ENCODE results near the gene FOXO1.

FOXO1 gene

DNA sequence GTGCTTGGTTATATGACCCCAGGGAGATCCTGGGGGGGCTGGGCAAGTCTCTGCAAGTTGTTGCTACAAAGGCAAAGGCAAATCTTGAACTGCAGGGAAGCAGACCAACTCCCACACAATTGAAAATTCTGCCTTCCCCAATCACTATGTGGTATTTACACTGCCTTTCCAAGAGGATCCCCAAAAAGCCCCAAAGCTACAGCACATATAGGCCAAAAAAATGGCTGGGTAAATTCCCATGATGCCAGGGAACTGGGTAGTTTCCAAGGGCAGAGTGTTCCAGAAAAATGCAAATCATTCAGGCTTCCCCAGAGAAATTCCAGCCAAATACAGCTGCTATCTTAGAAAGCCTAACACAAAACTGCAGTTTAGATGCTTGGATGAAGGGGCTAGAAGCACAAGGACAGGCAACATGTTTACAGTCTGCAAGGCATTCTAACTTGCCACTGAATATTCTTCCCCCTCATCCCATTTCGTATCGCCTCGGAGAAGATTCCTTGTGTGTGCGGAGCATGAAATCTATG is 6.2 kb downstream of the FOXO1 start:
- no peaks in the 10 kb centered on the region for H3K9me3 ChIP-seq (ENCODE audit: control insufficient read depth, insufficient read depth, low read length)
- H3F3A ChIP-seq (ENCODE audit: control insufficient read depth, insufficient read depth), result peaks cover 19% of the 10 kb centered on the region
- H3K27ac ChIP-seq (ENCODE audit: low read depth, low read length), result peak overlapping the region; percentile 31
- H3K9me2 ChIP-seq (replicated peaks; ENCODE audit: control insufficient read depth, low read length), result no peaks in the 10 kb centered on the region
- H3K4me3 ChIP-seq (ENCODE audit: low read length), result peak overlapping the region; percentile 36
- H3K36me3 ChIP-seq (ENCODE audit: control insufficient read depth, low read length), result peaks cover 65% of the 10 kb centered on the region
- H3K27me3 ChIP-seq (ENCODE audit: control insufficient read depth, low read length), result no peaks in the 10 kb centered on the region
- H3K79me2 ChIP-seq (ENCODE audit: control insufficient read depth, low read length), result peaks cover 100% of the 10 kb centered on the region
- peak overlapping the region; percentile 92 for H3K4me2 ChIP-seq (ENCODE audit: low read length)
- TF ChIP-seq, protein P1, sequence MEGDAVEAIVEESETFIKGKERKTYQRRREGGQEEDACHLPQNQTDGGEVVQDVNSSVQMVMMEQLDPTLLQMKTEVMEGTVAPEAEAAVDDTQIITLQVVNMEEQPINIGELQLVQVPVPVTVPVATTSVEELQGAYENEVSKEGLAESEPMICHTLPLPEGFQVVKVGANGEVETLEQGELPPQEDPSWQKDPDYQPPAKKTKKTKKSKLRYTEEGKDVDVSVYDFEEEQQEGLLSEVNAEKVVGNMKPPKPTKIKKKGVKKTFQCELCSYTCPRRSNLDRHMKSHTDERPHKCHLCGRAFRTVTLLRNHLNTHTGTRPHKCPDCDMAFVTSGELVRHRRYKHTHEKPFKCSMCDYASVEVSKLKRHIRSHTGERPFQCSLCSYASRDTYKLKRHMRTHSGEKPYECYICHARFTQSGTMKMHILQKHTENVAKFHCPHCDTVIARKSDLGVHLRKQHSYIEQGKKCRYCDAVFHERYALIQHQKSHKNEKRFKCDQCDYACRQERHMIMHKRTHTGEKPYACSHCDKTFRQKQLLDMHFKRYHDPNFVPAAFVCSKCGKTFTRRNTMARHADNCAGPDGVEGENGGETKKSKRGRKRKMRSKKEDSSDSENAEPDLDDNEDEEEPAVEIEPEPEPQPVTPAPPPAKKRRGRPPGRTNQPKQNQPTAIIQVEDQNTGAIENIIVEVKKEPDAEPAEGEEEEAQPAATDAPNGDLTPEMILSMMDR (IDR thresholded peaks at IDR 0.05; ENCODE audit: low read depth, low read length, poor library complexity, severe bottlenecking), result no peak
- H4K20me1 ChIP-seq (ENCODE audit: control insufficient read depth, insufficient read depth, low read depth, low read length), result peaks cover 35% of the 10 kb centered on the region
- peaks cover 83% of the 10 kb centered on the region for H3K4me1 ChIP-seq (ENCODE audit: control insufficient read depth, low read length)

DNA sequence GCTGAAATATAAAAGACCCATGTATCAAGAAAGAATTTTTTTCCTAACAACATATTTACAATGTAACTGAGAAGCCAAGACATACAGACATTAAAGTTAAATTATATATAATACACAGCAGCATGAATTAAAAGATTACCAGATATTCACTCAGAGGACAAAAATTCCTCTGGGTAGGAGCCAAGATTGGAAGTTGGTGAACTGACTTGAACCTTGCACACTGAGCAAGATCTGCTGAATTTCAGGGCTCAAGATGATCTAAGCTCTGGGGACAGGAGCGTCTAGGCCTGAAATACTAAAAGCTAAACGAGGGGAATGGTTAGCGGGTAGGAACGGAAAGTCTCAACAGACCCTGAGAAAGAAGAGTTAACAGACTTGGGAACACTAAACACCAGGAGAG is 8.5 kb downstream of the FOXO1 start:
- no peaks in the 10 kb centered on the region for H3K27me3 ChIP-seq (ENCODE audit: control insufficient read depth, low read length)
- H4K20me1 ChIP-seq (ENCODE audit: control insufficient read depth, insufficient read depth, low read depth, low read length), result peaks cover 33% of the 10 kb centered on the region
- H3K4me1 ChIP-seq (ENCODE audit: control insufficient read depth, low read length), result peaks cover 98% of the 10 kb centered on the region
- no peaks in the 10 kb centered on the region for H3K9me2 ChIP-seq (replicated peaks; ENCODE audit: control insufficient read depth, low read length)
- peaks cover 43% of the 10 kb centered on the region for H3K36me3 ChIP-seq (ENCODE audit: control insufficient read depth, low read length)
- no peaks in the 10 kb centered on the region for H3K9me3 ChIP-seq (ENCODE audit: control insufficient read depth, insufficient read depth, low read length)
- peaks cover 100% of the 10 kb centered on the region for H3K79me2 ChIP-seq (ENCODE audit: control insufficient read depth, low read length)
- H3K27ac ChIP-seq (ENCODE audit: low read depth, low read length), result peak overlapping the region; percentile 87
- TF ChIP-seq, protein P1 (IDR thresholded peaks at IDR 0.05; ENCODE audit: low read depth, low read length, poor library complexity, severe bottlenecking), result no peak
- TF ChIP-seq EZH2phosphoT487 (IDR thresholded peaks at IDR 0.05; ENCODE audit: borderline replicate concordance, low read length), result no peak
- H3F3A ChIP-seq (ENCODE audit: control insufficient read depth, insufficient read depth), result peaks cover 32% of the 10 kb centered on the region
- H3K4me3 ChIP-seq (ENCODE audit: low read length), result peak overlapping the region; percentile 24
- H3K4me2 ChIP-seq (ENCODE audit: low read length), result peak overlapping the region; percentile 91

DNA sequence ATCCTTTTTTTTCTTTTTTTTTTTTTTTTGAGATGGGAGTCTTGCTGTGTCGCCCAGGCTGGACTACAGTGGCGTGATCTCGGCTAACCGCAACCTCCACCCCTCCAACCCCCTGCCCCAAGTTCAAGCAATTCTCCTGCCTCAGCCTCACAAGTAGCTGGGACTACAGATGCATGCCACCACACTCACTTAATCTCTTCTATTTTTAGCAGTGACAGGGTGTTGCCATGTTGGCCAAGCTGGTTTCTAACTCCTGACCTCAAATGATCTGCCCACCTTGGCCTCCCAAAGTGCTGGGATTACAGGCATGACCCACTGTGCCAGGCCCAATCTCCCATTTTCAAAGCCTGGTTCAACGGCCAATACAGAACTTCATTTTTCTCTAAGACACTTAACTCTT is 9.1 kb downstream of the FOXO1 start:
- H3K27ac ChIP-seq (ENCODE audit: low read depth, low read length), result peak overlapping the region; percentile 87
- H4K20me1 ChIP-seq (ENCODE audit: control insufficient read depth, insufficient read depth, low read depth, low read length), result peaks cover 33% of the 10 kb centered on the region
- peak overlapping the region; percentile 91 for H3K4me2 ChIP-seq (ENCODE audit: low read length)
- peak overlapping the region; percentile 24 for H3K4me3 ChIP-seq (ENCODE audit: low read length)
- no peaks in the 10 kb centered on the region for H3K27me3 ChIP-seq (ENCODE audit: control insufficient read depth, low read length)
- peaks cover 98% of the 10 kb centered on the region for H3K4me1 ChIP-seq (ENCODE audit: control insufficient read depth, low read length)
- H3K9me2 ChIP-seq (replicated peaks; ENCODE audit: control insufficient read depth, low read length), result no peaks in the 10 kb centered on the region
- no peaks in the 10 kb centered on the region for H3K9me3 ChIP-seq (ENCODE audit: control insufficient read depth, insufficient read depth, low read length)
- H3K79me2 ChIP-seq (ENCODE audit: control insufficient read depth, low read length), result peaks cover 100% of the 10 kb centered on the region
- peaks cover 38% of the 10 kb centered on the region for H3K36me3 ChIP-seq (ENCODE audit: control insufficient read depth, low read length)
- H3F3A ChIP-seq (ENCODE audit: control insufficient read depth, insufficient read depth), result peaks cover 34% of the 10 kb centered on the region
- TF ChIP-seq, protein P1 (IDR thresholded peaks at IDR 0.05; ENCODE audit: low read depth, low read length, poor library complexity, severe bottlenecking), result no peak
- TF ChIP-seq EZH2phosphoT487 (IDR thresholded peaks at IDR 0.05; ENCODE audit: borderline replicate concordance, low read length), result no peak
